Uterus (tissue), 2 donors: ENCODE results near the gene NEDD4L.

Source experiments
- CTCF ChIP-seq, 4 experiments: fragments of 200-600 bp in 2 of 4; fragments of 450-650 bp in 2 of 4; sonication (generic) in 2 of 4; IDR thresholded peaks; one replicate each; pipeline ENCODE4 v1.5.1; 2016 to 2019; ENCODE audit warnings: antibody characterized with exemption in 4 of 4, mild to moderate bottlenecking in 2 of 4, moderate library complexity in 1 of 4
- POLR2A ChIP-seq, 2 donors: fragments of 450-650 bp; IDR thresholded peaks; one replicate each; pipeline ENCODE4 v1.6.1; 2016; ENCODE audit warnings: antibody characterized with exemption in 2 of 2, mild to moderate bottlenecking in 1 of 2, moderate library complexity in 1 of 2

DNA sequence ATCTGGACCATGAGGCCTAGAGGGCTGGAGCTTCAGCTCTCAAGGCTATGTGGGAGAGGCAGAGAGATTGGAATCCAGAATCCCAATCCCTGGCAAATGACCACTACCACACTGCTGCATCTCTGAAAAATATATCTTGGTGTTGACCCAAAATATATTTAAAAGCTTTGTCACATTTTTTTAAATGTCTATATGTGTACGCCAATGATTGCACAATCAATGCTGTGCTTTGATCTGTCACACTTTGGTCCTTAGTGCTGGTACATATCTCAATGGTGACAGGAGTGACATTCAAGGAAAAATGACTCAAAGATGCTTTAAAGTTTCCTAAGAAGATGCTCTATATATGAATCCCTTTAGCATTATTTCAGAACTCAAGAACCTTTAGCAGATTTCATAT is 31.7 kb upstream of the NEDD4L start:
- TF ChIP-seq CTCF (IDR thresholded peaks at IDR 0.05): no peak
- TF ChIP-seq POLR2A (IDR thresholded peaks at IDR 0.05): no peak
